ENCODE results near the gene SEL1L. TPM values are rescaled to one million over a fixed set of nuclear protein-coding genes. Genes with fewer than 3 reads are reported as not detected.
"Not testable (repeated sequence)": the region's sequence is repeated elsewhere in the genome, so short reads cannot be mapped to it uniquely, and the experiment has no call there.

The SEL1L gene
- polyA plus RNA-seq (2014; cell fraction: cytosol; rRNA removed) = 18.2 and 21.1 TPM in 2 replicates
- 12.9 and 13.3 TPM in 2 replicates for polyA plus RNA-seq (2014; cell fraction: nucleus; rRNA removed)

DNA sequence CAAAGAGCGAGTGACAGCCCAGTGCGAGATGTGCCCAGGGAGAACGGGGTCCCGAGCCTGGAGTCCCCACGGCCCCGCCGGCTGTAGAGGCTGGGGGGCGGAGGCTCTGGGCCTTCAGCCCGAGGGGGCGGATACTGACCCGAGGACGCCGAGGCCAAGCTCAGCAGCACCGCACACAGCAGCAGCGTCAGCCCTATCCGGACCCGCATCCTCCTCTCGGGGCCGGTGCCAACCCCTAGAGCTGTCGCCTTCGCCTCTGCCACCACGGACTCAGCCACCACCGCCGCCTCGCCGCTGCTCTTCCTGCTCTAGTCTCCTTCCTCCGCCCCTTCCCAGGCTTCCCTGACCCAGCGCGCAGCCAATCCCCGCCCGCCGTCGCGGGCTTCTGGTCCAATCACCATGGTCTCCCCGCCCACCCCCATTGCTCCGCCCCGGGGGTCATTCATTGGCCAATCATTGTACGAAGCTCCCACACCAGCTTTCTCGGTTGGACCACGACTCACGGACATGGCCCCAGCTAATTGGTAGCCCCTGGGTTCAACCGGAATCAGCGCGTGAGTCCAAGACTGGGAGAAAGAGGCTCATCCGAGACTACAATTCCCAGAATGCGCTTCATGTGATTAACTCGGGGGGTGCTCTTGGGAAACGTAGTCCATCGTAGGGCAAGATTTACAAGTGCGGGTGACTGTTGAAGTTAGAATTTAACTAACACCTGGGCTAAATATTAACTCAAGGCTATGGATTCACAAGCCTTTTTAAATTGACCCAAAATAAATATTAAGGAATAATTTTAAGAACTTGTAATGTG is at the start of gene SEL1L:
TSS of gene SEL1L (minus strand) at position 318 of the 808 bp plus-strand sequence. CDS start at position 209, 109 bp downstream.
- DNase-seq (ENCODE audit: low spot score) = peak; percentile 99

- no peak for DNase-seq (ENCODE audit: low spot score)
These were observed 48.8 kb upstream of the SEL1L start for GRCh38 chr14:81582420-81582819.

DNA sequence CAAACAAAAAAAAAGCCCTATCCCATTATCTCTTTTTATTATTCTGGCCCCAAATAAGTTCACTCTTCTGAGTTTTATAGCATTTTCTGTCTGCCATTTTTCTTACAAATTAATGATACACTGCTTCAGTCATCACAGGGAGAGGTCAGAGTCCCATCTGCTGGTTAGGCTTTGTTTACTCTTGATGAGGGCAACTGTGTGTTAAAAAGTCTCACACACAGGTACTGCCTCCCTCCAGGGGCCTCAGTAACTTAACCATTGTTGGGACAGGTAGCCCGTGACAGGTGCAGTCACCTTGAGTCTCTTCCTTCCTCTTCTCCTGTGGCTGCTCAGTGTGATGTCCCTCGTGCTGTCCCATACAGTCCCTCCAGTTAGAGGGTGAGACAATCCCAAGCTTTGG is 45.5 kb upstream of the SEL1L start:
- DNase-seq (ENCODE audit: low spot score) = no peak

GRCh38 chr14:81571437-81571836 is 37.8 kb upstream of the SEL1L start:
- no peak for DNase-seq (ENCODE audit: low spot score)

- no peak for DNase-seq (ENCODE audit: low spot score)
These were observed 33.6 kb upstream of the SEL1L start for GRCh38 chr14:81567302-81567701.

DNA sequence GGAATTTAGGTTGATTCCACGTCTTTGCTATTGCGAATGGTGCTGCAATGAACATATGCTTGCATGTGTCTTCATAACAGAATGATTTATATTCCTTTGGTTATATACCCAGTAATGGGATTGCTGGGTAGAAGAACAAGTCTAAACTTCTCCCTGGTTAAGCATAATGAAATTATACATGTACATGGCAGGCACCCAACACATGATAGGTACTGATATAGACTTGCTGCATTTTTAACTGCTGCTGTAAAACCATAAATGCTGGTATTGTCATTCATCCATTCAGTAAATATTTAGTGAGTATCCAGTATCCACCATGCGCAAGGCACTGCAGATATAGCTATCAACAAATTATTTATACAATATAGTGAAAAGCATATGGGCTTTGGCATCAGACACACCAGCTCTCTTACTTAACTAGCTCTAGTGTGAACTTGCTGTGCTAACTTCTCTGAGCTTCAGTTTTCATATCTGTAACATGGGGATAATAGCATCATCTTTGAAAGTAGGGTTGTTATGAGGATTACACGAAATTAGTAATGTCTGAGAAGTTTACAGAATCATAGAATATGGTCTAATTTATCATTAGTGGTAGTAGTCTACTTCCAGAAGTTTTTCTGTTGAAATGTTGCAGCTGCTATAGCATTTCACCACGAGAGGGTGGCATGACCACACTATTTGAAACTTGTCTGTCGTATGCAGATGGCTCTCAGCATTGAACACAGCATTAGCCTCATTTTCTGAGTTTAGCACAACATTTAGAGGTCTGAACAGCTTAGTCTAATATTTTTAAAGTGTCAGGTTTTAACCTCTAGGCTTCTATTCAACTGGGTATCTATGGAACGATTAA is 32.0 kb upstream of the SEL1L start:
- peak; percentile 45 for DNase-seq (ENCODE audit: low spot score)

DNA sequence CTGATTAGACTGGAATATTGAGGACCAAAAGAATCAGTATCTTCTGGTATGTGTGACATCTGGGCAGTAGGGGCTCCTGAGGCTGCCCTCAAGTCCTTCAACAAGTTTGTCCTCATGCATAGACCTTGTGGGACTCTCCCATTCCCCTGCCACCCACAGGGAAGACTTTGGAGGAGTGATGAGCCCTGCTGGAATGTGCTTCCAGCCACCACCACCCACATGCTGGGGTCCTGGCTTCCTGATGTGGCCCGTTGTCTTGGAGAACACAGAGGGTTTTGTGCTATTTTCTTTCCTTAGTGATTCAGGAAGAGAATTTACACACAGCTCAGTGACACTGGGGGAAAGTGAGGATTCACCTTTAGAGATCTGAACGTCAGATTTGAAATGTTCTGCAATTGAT is 29.2 kb upstream of the SEL1L start:
- no peak for DNase-seq (ENCODE audit: low spot score)

DNA sequence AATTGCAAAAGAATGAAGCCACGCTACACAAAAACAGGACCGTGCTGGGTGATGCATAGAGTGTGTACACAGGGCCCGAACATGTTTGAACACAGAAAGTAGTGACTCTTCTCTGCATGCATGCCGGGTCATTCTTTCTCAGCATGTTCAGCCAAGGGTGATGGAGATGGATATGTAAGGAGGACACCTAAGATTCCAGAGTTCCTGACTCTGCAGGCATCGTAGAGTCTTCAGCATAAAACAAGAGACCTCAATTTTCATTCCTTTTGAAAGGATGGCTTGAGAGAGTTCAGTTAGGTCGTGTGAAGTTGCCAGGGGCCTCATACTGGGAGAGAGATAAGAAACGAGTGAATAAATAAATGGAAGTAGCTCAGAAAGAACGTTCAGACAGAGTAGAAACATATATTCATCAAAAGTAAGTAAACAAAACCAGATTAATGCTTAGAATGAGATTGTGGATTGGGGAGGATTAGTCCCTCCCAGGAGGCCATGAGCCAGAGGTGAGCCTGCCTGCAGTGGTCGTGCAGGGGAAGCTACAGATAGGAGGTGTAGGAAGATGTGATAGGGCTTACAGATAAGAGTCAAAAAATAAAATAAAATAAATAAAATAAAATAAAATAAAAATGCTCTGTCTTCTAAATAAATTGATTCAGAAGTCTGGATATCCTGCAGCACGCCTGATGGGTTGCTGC is 27.6 kb upstream of the SEL1L start:
- no peak for DNase-seq (ENCODE audit: low spot score)

GRCh38 chr14:81559385-81559784 is 25.7 kb upstream of the SEL1L start:
- no peak for DNase-seq (ENCODE audit: low spot score)

GRCh38 chr14:81557146-81557545 is 23.5 kb upstream of the SEL1L start:
- DNase-seq (ENCODE audit: low spot score) = no peak

- DNase-seq (ENCODE audit: low spot score) = no peak
These were observed 22.0 kb upstream of the SEL1L start for GRCh38 chr14:81555684-81556083.

DNA sequence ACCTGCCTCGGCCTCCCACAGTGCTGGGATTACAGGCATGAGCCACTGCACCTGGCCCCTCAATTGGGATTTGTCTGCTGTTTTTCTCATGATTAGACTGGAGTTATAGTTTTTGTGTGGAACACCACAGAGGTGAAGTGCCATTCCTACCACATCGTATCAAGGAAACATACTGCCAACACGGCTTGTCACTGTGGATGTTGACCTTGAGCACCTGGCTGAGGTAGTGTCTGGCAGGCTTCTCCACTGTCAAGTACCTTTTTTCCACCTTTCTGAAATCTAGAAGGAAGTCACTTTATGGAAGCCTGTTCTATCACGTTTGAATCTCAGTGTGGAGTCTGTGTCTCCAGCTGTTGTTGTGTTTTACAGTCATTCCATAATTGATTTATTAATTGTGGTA is 21.4 kb upstream of the SEL1L start:
- no peak for DNase-seq (ENCODE audit: low spot score)

DNA sequence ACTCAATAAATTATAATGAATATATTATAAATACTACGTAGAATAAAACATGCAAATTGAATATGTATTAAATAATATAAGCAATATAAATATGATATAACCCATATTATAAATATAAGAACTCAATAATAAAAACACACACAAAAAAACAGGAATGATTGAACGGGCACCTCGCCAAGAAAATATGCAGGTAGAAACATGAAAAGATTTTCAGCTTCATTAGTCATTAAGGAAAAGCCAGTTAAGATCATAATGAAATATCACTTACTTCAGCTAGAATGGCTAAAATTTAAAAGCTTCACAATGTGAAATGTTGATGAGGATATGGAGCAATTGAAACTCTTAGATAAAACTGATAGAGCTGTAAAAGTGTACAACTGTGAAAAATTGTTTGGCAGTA is 17.8 kb upstream of the SEL1L start:
- DNase-seq (ENCODE audit: low spot score) = no peak

- DNase-seq (ENCODE audit: low spot score) = no peak
These were observed 16.5 kb upstream of the SEL1L start for GRCh38 chr14:81550001-81550637.

- DNase-seq (ENCODE audit: low spot score) = not testable (repeated sequence)
These were observed 7.6 kb upstream of the SEL1L start for GRCh38 chr14:81541206-81541605.

- no peak for DNase-seq (ENCODE audit: low spot score)
These were observed 3.5 kb upstream of the SEL1L start for GRCh38 chr14:81537193-81537592.

- DNase-seq (ENCODE audit: low spot score) = no peak
These were observed 2.7 kb upstream of the SEL1L start for GRCh38 chr14:81536241-81536771.

GRCh38 chr14:81535396-81536164 is 1.9 kb upstream of the SEL1L start:
- DNase-seq (ENCODE audit: low spot score) = no peak

DNA sequence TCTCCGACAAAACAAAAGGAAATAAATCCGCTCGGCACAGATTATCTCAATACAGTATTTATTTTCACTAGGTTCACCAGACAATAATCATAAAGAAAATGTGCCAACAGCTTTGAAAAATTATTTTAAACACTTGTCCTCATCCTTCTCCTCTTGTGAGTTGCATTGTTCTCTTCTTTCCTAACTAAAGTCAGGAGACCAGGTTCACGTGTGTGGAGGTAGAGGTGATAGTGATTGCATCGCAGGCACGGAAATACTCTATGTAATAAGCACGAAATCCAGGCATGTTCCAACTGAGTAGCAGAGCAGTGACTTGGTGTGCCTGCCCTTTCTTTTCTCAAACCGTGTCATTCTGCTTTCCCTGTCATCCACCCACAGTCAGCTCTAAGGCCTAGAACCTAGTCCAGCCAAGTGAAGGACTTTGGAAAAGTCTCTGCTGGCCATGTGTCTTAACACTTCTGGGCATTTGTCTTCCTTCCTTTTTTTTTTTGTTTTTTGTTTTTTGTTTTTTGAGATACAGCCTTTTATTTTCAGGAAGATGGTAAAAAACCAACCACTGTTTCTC is 939 bp upstream of the SEL1L start:
- no peak for DNase-seq (ENCODE audit: low spot score)

GRCh38 chr14:81533212-81533535 is 479 bp downstream of the SEL1L start:
- DNase-seq (ENCODE audit: low spot score) = no peak

Measured in SK-N-DZ (cell line).